Activated naive CD4-positive, alpha-beta T cell (primary cell): ENCODE data around the gene PLA2G2F.
A peak's percentile ranks its signal among the peaks of the same experiment; 100 is the strongest.

ENCODE experiments used
- DNase-seq, 4 experiments: peaks; one replicate each; lab custom pipeline; 2025; lab: John Stamatoyannopoulos, UW

PLA2G2F gene

GRCh38 chr1:20172033-20172590 is 33.0 kb downstream of the PLA2G2F start:
- DNase-seq, result no peak

DNA sequence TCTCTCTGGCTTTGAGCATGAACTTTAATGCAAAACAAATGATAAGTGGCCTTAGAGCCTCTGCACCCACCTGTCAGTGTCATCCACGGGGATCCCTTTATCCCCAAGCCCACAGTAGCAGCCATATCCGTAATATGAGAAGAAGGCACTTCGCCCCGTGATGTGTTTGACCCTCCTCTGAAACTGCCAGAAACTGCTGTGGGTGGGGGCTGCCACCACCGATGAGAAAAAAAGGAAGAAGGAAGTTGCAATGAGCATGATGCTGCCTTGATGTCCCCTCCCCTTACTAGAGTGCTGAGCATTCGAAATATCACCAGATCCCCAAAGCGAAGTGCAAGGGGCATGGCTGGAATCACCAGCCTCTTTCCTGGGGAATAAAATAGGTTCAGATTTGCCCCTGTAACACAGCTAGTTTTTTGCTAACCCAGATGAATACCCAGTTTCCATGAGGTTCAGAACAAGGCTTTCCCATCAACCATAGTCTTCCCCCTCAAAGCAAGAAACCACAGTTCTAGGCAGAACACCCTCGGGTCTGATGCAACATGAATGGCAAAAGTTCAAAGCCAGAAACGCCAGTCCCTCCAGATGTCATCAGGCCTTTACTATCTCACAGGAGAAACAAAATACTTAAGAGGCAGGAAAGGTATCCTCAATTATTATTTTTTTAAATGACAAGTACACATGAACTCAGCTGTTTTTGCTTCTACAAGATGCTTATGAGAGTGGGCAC is 36.0 kb downstream of the PLA2G2F start:
- DNase-seq, result no peak

- DNase-seq, result no peak
Observed at GRCh38 chr1:20178634-20179370, 39.7 kb downstream of the PLA2G2F start.

DNA sequence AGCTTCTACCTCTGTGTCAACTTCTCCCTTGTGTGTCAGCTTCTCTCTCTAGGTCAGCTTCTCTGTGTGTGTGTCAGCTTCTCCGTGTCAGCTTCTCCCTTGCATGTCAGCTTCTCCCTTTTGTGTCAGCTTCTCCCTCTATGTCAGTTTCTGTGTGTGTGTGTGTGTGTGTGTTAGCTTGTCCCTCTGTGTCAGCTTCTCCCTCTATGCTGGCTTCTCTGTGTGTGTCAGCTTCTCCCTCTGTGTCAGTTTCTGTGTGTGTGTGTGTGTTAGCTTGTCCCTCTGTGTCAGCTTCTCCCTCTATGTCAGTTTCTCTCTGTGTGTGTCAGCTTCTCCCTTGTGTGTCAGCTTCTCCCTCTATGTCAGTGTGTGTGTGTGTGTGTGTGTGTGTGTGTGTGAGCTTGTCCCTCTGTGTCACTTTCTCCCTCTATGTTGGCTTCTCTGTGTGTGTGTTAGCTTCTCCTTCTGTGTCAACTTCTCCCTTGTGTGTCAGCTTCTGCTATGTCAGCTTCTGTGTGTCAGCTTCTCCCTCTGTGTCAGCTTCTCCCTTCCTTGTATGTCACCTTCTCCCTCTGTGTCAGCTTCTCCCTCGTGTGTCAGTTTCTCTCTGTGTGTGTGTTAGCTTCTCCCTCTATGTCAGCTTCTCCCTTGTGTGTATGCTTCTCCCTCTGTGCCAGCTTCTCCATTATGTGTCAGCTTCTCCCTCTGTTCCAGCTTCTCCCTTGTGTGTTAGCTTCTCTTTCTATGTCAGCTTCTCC is 40.4 kb downstream of the PLA2G2F start:
- DNase-seq, result no peak

GRCh38 chr1:20180129-20180843 is 41.2 kb downstream of the PLA2G2F start:
- no peak for DNase-seq

- DNase-seq, result no peak
Observed at GRCh38 chr1:20180844-20181207, 41.7 kb downstream of the PLA2G2F start.

GRCh38 chr1:20182415-20182814 is 43.3 kb downstream of the PLA2G2F start:
- no peak for DNase-seq

DNA sequence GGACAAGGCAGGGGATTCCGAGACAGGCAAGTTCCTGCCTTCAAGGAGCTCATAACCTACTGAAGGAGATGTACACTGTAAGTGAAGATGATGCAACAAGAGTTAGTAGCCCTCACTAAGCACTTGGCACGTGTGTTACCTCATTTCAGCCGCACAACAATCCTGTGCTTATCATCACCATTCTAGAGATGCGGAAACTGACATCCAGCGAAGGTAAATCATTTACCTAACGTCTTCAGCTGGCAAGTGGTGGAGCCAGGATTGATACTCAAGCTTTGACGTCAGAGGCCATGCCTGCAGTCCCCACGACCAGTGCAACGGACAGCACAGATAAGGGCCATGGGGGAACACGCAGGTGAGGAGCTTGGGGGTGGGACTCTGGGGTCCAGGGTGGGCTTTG is 43.9 kb downstream of the PLA2G2F start:
- no peak for DNase-seq

GRCh38 chr1:20183616-20184271 is 44.6 kb downstream of the PLA2G2F start:
- no peak for DNase-seq

DNA sequence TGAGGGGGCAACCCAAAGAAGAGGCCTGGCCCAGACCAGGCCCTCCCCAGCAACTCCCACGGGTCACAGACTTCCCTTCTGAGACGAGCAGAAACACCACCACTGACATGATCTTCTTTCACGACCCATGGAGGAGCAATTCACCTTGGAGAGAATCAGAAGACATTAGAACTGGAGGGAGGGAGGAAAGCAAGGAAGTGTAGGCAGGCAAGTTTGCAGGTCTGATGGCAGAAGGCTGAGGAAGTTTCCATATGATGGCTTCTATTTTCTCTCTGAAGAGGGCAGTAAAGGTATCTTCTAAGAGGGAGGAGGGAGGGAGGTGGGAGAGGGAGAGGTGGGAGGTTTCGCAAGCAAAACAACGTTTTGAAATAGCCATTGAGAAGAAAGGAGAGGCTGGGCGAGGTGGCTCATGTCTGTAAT is 45.4 kb downstream of the PLA2G2F start:
- no peak for DNase-seq

- DNase-seq, result peak in 3 of 4 experiments; percentile 5 to 14 (median 5)
Observed at GRCh38 chr1:20184997-20185833, 46.1 kb downstream of the PLA2G2F start.

GRCh38 chr1:20185834-20186782 is 47.0 kb downstream of the PLA2G2F start, which contains the start of the genes PLA2G2C and UBXN10:
Gene PLA2G2C (minus strand): TSS chr1:20186518. CDS start chr1:20177363, 9,155 bp downstream.
Gene UBXN10 (plus strand): TSS chr1:20186096. CDS start chr1:20190562, 4,466 bp downstream.
- DNase-seq, result peak in 3 of 4 experiments; percentile 7 to 36 (median 12)

DNA sequence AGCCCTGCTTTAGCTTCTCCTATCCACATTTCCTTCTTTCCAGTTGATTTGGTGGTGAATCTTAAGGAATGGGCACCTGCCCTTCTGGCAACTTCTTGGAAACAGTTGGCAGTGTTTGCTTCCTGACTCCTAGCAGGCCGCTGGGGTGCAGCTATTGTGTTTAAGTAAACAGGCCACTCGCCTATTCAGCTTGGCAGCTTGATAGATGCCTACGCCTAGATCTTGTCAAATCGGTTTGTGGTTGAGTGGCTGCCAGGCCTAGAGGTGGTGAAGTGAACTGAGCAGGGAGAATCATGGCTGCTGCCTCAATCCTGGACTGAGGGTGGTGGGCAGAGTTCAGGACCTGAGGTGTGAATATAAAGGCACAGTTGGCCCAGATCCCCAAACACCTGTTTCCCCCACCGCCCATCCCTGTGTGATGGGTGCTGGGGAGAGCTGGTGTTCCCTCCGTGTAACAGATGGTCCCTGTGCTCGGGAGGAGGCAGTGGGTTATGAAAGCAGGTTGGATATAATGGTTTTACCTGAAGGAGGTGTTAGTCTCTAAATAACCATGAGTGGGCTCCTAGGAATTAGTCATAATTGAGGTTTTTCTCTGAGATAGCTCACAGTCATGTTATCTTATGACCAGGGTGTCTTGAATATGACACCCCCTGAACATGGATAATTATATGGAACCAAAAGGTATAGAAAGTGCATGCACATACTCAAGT is 48.1 kb downstream of the PLA2G2F start:
- no peak for DNase-seq

DNA sequence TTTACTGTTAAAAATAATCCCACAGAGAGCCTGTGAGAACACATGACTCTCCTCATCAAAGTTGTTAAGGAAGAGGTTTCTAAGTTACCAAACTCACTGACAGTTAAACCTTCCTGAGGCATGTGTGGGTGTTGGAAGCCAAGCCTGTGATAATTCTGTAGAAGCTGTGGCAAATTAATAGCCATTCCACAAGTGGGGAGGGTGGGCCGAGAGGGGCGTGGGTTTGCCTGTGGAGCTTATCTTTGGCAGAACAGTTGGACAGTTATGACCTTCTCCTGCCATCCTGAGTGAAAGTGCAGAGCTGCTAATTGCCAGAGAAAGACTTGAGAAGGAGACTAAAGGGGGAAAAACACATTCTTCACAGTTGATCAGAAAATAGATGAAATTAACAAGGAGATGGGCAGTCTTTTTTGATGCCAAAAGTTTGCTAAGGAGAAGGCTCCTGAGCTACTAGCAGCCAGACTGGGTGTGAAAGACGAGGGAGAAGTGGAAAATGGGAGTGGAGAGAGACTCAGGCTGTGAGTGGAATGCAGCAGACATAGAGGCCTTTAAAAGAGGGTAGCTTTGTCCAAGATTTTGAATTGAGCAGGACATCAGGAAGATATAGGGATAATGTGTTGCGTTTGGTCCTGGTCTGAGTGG is 48.8 kb downstream of the PLA2G2F start:
- DNase-seq, result no peak

DNA sequence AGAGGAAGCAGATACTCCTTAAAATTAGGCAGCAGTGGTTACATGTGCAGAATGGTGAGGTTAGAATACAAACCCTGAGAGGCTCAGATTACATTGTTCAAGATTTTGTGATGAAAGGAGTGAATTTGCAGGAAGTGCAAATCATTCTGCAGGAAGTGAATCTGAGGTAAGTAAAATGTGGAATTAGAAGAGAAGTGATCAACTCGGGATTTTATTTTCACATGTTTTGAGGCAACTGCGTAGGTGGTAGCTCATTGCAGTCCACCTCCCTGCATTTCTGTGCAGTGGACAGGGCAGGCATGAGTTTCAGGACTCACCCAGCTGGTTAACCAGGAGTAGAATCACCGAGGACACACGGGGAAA is 49.3 kb downstream of the PLA2G2F start:
- no peak for DNase-seq

GRCh38 chr1:20189664-20190063 is 50.5 kb downstream of the PLA2G2F start:
- DNase-seq, result no peak

- DNase-seq, result no peak
Observed at GRCh38 chr1:20190256-20191160, 51.4 kb downstream of the PLA2G2F start.
